Heart right ventricle (tissue), 16 donors: ENCODE measurements around the gene FAM236D. TPM values are rescaled to one million over a fixed set of nuclear protein-coding genes. Genes with fewer than 3 reads are reported as not detected.
A peak's percentile ranks its signal among the peaks of the same experiment; 100 is the strongest.
"Not testable (repeated sequence)": the region's sequence is repeated elsewhere in the genome, so short reads cannot be mapped to it uniquely, and the experiment has no call there.

Experiments used
- ATAC-seq, 8 donors: fragments of 200-7000 bp; cut with Tn5 transposase; one replicate each; pipeline ENCODE4 v1.9.1; 2020; ENCODE audit warnings: mild to moderate bottlenecking in 8 of 8, moderate library complexity in 8 of 8, moderate number of reproducible peaks in 1 of 8
- DNase-seq, 2 donors: peaks; one replicate each; pipeline ENCODE4 v3.0.0-alpha.2; 2020
- H3K27ac ChIP-seq, 10 donors: fragments of 200-600 bp; sonication (generic) in 2 of 10; one replicate each; pipeline versions ENCODE4 v1.5.0 to v1.8.0; 2020 to 2022; ENCODE audit warnings: mild to moderate bottlenecking in 3 of 10
- H3K27me3 ChIP-seq, 7 donors: fragments of 200-600 bp; one replicate each; pipeline ENCODE4 v1.8.0; 2021 to 2022; ENCODE audit warnings: mild to moderate bottlenecking in 2 of 7
- H3K36me3 ChIP-seq, 9 donors: fragments of 200-600 bp; sonication (generic) in 1 of 9; one replicate each; pipeline versions ENCODE4 v1.5.0 to v1.8.0; 2020 to 2022; ENCODE audit warnings: mild to moderate bottlenecking in 2 of 9
- H3K4me1 ChIP-seq, 9 donors: fragments of 200-600 bp; sonication (generic) in 1 of 9; one replicate each; pipeline versions ENCODE4 v1.5.0 to v1.8.0; 2020 to 2022; ENCODE audit warnings: mild to moderate bottlenecking in 4 of 9
- H3K4me3 ChIP-seq, 10 donors: fragments of 200-600 bp; sonication (generic) in 2 of 10; one replicate each; pipeline versions ENCODE4 v1.5.0 to v1.8.0; 2020 to 2022; ENCODE audit warnings: mild to moderate bottlenecking in 7 of 10, moderate library complexity in 2 of 10
- H3K9me3 ChIP-seq, 11 donors: fragments of 200-600 bp in 10 of 11; sonication (generic) in 2 of 11; one replicate each; pipeline versions ENCODE4 v1.5.0 to v1.8.0; 2013 to 2022; ENCODE audit warnings: mild to moderate bottlenecking in 2 of 11, control low read depth in 1 of 11, moderate library complexity in 1 of 11
- WGBS, 2 donors: extraction: QIAGEN DNeasy Blood & Tissue Kit; methylation state at CpG; one replicate each; pipeline ENCODE4 v1.1.7; 2013; ENCODE audit warnings: inconsistent platforms in 1 of 2; 5-methylcytosine and 5-hydroxymethylcytosine counted together
- intact Hi-C, 10 donors: fragments of 100-400 bp; cut with DNase I; formaldehyde crosslinking; loops; one replicate each; pipeline versions ENCODE4 v1.11.1 to v1.14.2; 2022
- long read RNA-seq, 3 donors: library from polyadenylated mRNA; unstranded; transcript quantifications; one replicate each; pipeline ENCODE4 v2.0.0, GENCODE V29; 2020 to 2021
- polyA plus RNA-seq, 2 donors: library from polyadenylated mRNA; stranded (reverse); fragments of 200-250 nt; gene quantifications; one replicate each; pipeline ENCODE4 v1.2.3, GENCODE V29; 2013
- total RNA-seq, 10 donors: library from RNA; stranded (reverse); fragmentation: NEBNext Ultra II Directional in 3 of 10; extraction: Animal tissue kit (Norgen Biotek cat#: 25700) in 3 of 10; gene quantifications; one replicate each; pipeline versions ENCODE4 v1.2.1 to v1.2.4, GENCODE V29; 2021 to 2023
- donor health status: Arrhythmogenic right ventricular cardiomyopathy.
- donor health status: ischemic (EF 13 %, LVEDD 7.1; RV severe dilation, severe dysfunction).
- donor health status: healthy with polysubstance abuse.
- donor health status: DM: no; HTN: yes; CAD: no.
- donor health status: DM: no; HTN: no; CAD: no.
- donor health status: ischemic (EF 25% LVEDD 6.9; RV normal size, moderate dysfunction).
- donor health status: ischemic (EF 25% LVEDD 5.7; RV mildly dilated, moderate dysfunction).
- donor health status: healthy.
- donor health status: DM: yes; HTN: yes; CAD: no.
- donor health status: Ischemic cardiomyopathy.
- donor health status: ischemic (EF 35%, LVEDD 5.7; RV mildly dilated, moderate dysfunction).
- donor health status: nonischemic (EF 11% LVEDD 7.7; RV severe dilation, severe dysfunction).
- donor health status: DM: yes; HTN: yes; CAD: no.
- donor health status: PGD.
- donor health status: ischemic (EF 29% LVEDD 5.4; RV normal size, mild dysfunction).
- donor health status: nonischemic (EF 23%, LVEDD 6.1; RV moderate dilation, normal function).

Gene FAM236D
- total RNA-seq: not detected
- polyA plus RNA-seq: not detected
- long read RNA-seq, donor 1: 0 reads
- long read RNA-seq, donor 2: 0 reads
- long read RNA-seq, donor 3: 0 reads

GRCh38 chrX:72808110-72808509 is at the start of gene FAM236D:
Gene FAM236D, minus strand, starts transcription at chrX:72808210. Its CDS starts 100 bp downstream, at chrX:72808110.
- intact Hi-C loops, H3K4me3 ChIP-seq, H3K36me3 ChIP-seq, H3K4me1 ChIP-seq, ATAC-seq, DNase-seq, H3K9me3 ChIP-seq, H3K27me3 ChIP-seq, H3K27ac ChIP-seq: not testable (repeated sequence)
- WGBS, 2 donors: no CpG with 5 or more reads among the region's 13 CpGs

GRCh38 chrX:72837532-72837931 is 29.5 kb upstream of the FAM236D start:
- H3K27me3 ChIP-seq, intact Hi-C loops, H3K36me3 ChIP-seq, ATAC-seq, H3K4me3 ChIP-seq, H3K4me1 ChIP-seq, DNase-seq, H3K27ac ChIP-seq, H3K9me3 ChIP-seq: not testable (repeated sequence)
- no CpG with 5 or more reads among the region's 2 CpGs for WGBS, 2 donors

DNA sequence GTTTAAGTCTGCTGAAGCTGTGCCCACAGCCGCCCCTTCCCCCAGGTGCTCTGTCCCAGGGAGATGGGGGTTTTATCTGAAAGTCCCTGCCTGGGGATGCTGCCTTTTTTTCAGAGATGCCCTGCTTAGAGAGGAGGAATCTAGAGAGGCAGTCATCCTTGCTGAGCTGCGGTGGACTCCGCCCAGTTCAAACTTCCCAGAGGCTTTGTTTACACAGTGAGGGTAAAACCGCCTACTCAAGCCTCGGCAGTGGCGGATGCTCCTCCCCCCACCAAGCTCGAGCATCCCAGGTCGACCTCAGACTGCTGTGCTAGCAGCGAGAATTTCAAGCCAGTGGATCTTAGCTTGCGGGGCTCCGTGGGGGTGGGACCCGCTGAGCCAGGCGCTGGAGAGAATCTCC is 22.7 kb upstream of the FAM236D start:
- H3K4me1 ChIP-seq, DNase-seq, H3K27me3 ChIP-seq, H3K9me3 ChIP-seq, H3K27ac ChIP-seq, H3K36me3 ChIP-seq, H3K4me3 ChIP-seq, ATAC-seq, intact Hi-C loops: not testable (repeated sequence)
- WGBS, 2 donors: no CpG with 5 or more reads among the region's 13 CpGs

- H3K27ac ChIP-seq, H3K4me1 ChIP-seq, H3K36me3 ChIP-seq, DNase-seq, H3K9me3 ChIP-seq, H3K27me3 ChIP-seq, intact Hi-C loops, H3K4me3 ChIP-seq: not testable (repeated sequence)
- ATAC-seq: peak in 1 of 8 donors; percentile 47
- WGBS, 2 donors: 90 to 100% methylated on average over 1 of the region's 3 CpGs
These were observed 17.6 kb downstream of the FAM236D start for GRCh38 chrX:72790390-72790789.

- H3K4me1 ChIP-seq, H3K36me3 ChIP-seq, H3K27ac ChIP-seq, ATAC-seq, H3K9me3 ChIP-seq, H3K4me3 ChIP-seq, H3K27me3 ChIP-seq, DNase-seq, intact Hi-C loops: not testable (repeated sequence)
- no CpG with 5 or more reads among the region's 1 CpG for WGBS, 2 donors
These were observed 19.9 kb downstream of the FAM236D start for GRCh38 chrX:72788142-72788541.

GRCh38 chrX:72783964-72784363 is 24.0 kb downstream of the FAM236D start:
- H3K36me3 ChIP-seq, H3K9me3 ChIP-seq, H3K4me1 ChIP-seq, intact Hi-C loops, H3K27ac ChIP-seq, ATAC-seq, H3K27me3 ChIP-seq, H3K4me3 ChIP-seq, DNase-seq: not testable (repeated sequence)
- no CpG with 5 or more reads among the region's 6 CpGs for WGBS, 2 donors

DNA sequence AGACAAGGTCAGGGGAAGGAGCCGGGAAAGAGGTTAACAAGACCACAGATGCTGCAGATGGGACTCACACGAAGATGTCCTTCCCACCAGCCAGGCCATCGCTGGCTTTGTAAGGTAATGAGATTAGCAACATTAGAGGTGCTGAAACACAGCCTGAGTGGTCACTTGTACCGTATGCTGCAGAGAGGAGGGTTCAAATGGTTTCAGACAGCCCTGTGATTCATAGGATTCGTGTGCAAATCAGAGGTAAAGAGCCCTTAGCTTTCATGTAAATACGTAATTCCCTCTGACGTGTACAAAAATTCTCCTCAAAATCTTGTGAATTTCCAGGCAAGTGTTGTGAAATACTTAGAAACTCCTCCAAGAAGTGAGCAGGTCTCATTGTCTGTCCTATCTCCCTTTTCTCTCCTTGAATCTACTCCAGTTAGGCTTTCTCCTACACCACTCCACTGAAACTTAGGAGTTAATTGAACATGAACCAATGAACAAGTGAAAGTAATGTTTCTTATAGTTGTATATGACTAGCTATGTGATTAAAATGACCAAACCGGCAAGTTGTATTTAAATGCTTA is 24.6 kb downstream of the FAM236D start:
- ATAC-seq, H3K27ac ChIP-seq, H3K36me3 ChIP-seq, intact Hi-C loops, H3K4me1 ChIP-seq, DNase-seq, H3K9me3 ChIP-seq, H3K4me3 ChIP-seq, H3K27me3 ChIP-seq: not testable (repeated sequence)
- WGBS, 2 donors: no CpG with 5 or more reads among the region's 8 CpGs

- H3K36me3 ChIP-seq, ATAC-seq, H3K4me3 ChIP-seq, intact Hi-C loops, H3K27ac ChIP-seq, H3K4me1 ChIP-seq, H3K27me3 ChIP-seq, DNase-seq, H3K9me3 ChIP-seq: not testable (repeated sequence)
- WGBS, 2 donors: no CpG with 5 or more reads among the region's 15 CpGs
These were observed 25.4 kb downstream of the FAM236D start, which contains the start of gene FAM236B for GRCh38 chrX:72782560-72782959. Gene FAM236B, minus strand, starts transcription at chrX:72782660. Its CDS starts 100 bp downstream, at chrX:72782560.

GRCh38 chrX:72778146-72778545 is 29.9 kb downstream of the FAM236D start:
- H3K9me3 ChIP-seq, H3K4me3 ChIP-seq, ATAC-seq, H3K36me3 ChIP-seq, H3K27ac ChIP-seq, intact Hi-C loops, DNase-seq, H3K4me1 ChIP-seq, H3K27me3 ChIP-seq: not testable (repeated sequence)
- no CpG with 5 or more reads among the region's 6 CpGs for WGBS, 2 donors

- H3K9me3 ChIP-seq, H3K4me1 ChIP-seq, DNase-seq, ATAC-seq, H3K27me3 ChIP-seq, intact Hi-C loops, H3K27ac ChIP-seq, H3K36me3 ChIP-seq, H3K4me3 ChIP-seq: not testable (repeated sequence)
- no CpG with 5 or more reads among the region's 15 CpGs for WGBS, 2 donors
These were observed 30.6 kb downstream of the FAM236D start for GRCh38 chrX:72777467-72777790.

DNA sequence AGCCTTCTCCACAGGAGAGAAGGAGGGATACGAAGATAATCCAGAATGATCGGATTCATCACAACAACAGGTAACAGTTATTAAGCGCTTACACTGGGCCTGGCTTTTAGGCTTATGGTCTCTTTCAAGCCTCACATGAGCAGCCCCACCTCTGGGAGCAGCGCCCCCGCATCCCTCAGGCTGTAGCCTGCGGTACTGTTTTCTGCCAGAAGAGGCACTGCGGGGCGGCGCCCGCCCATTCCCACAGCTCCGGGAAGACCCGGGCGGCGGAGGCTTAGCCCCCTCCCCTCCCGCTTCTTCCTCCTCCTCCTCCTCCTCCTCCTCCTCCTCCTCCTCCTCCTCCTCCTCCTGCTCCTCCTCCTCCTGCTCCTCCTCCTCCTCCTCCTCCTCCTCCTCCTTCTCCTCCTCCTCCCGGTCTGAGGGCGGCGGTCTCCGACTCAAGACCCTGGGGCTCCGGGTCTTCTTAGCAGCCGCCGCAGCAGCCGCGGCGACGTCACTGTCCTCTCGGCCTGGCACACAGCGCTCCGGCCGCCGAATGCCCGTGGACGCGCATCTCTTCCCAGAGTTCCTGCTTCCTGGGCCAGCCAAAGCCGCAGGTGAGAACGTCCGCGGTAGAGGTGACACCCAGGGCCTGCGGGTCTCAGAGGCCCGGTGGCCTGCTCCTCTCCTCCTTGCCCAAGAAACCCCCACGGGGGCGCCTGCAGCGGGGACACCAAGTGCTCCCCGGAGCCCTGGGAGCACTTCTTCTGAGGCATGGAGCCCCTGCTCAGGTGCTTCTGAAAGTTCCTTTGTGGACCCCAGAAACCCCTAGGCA is 31.1 kb downstream of the FAM236D start, which contains the start of gene DMRTC1B:
DMRTC1B (plus strand) TSS at position 238 of the 814 bp plus-strand sequence. CDS start 68,246 bp downstream, outside the sequence.
- H3K27me3 ChIP-seq, H3K36me3 ChIP-seq, intact Hi-C loops, H3K4me3 ChIP-seq, DNase-seq, H3K4me1 ChIP-seq, H3K27ac ChIP-seq, H3K9me3 ChIP-seq: not testable (repeated sequence)
- WGBS, 2 donors: no CpG with 5 or more reads among the region's 44 CpGs
- ATAC-seq: peak in 4 of 8 donors; percentile 43 to 69 (median 59)
